Loucy (cell line): Measurements from ENCODE around the gene SUPT20HL2.

Experiments used
- EZH2phosphoT487 ChIP-seq: fragments of 200-600 bp; IDR thresholded peaks from 2 replicates; pipeline ENCODE4 v1.6.1; 2018; ENCODE audit warnings: antibody characterized with exemption, mild to moderate bottlenecking, moderate library complexity, borderline replicate concordance
- TF ChIP-seq, protein P1 (sequence below): fragments of 200-600 bp; sonication (generic); conservative IDR thresholded peaks from 2 replicates; pipeline ENCODE4 v1.5.1; 2014; ENCODE audit warnings: mild to moderate bottlenecking, antibody characterized with exemption, low read length

DNA sequence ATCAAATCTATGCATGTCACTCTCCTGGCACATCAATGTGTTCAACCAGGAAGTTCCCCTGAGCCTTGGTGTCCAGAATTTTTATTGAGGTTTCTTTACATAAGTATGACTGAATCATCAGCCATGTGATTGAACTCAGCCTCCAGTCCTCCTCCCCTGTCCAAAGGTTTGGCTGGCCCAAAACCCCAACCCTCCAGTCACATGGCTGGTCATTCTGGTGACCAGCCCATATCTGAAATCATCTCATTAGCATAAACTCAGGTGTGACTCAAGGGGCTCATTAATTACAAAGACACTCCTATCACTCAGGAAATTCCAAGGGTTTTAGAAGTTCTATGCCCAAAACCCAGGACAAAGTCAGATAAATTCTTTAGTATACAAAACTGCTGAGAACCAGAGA lies 20.6 kb upstream of the SUPT20HL2 start:
- TF ChIP-seq, protein P1, sequence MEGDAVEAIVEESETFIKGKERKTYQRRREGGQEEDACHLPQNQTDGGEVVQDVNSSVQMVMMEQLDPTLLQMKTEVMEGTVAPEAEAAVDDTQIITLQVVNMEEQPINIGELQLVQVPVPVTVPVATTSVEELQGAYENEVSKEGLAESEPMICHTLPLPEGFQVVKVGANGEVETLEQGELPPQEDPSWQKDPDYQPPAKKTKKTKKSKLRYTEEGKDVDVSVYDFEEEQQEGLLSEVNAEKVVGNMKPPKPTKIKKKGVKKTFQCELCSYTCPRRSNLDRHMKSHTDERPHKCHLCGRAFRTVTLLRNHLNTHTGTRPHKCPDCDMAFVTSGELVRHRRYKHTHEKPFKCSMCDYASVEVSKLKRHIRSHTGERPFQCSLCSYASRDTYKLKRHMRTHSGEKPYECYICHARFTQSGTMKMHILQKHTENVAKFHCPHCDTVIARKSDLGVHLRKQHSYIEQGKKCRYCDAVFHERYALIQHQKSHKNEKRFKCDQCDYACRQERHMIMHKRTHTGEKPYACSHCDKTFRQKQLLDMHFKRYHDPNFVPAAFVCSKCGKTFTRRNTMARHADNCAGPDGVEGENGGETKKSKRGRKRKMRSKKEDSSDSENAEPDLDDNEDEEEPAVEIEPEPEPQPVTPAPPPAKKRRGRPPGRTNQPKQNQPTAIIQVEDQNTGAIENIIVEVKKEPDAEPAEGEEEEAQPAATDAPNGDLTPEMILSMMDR, result no peak
- TF ChIP-seq EZH2phosphoT487, result no peak
